Trophoblast cell (in vitro differentiated cells and primary cell): ENCODE measurements around the gene KIF13A.

Experiments used
- DNase-seq, 2 donors: peaks; one replicate each; pipeline ENCODE4 v3.0.0-alpha.2; 2016
- H2AFZ ChIP-seq: 2 replicates; pipeline ENCODE4 v1.6.1; 2013; ENCODE audit warnings: low read length, moderate library complexity, mild to moderate bottlenecking; ENCODE audit not compliant: insufficient read depth, poor library complexity
- H2AK5ac ChIP-seq: 2 replicates; pipeline ENCODE4 v1.6.1; 2013; ENCODE audit warnings: mild to moderate bottlenecking, low read length
- H2BK120ac ChIP-seq: 2 replicates; pipeline ENCODE4 v1.6.1; 2013; ENCODE audit warnings: low read length, mild to moderate bottlenecking, moderate library complexity; ENCODE audit not compliant: insufficient read depth, poor library complexity
- H2BK12ac ChIP-seq: 2 replicates; pipeline ENCODE4 v1.6.1; 2013; ENCODE audit warnings: mild to moderate bottlenecking, low read length, moderate library complexity
- H2BK5ac ChIP-seq: 2 replicates; pipeline ENCODE4 v1.6.1; 2013; ENCODE audit warnings: low read length, low read depth, moderate library complexity, mild to moderate bottlenecking; ENCODE audit not compliant: poor library complexity
- H3K14ac ChIP-seq: 2 replicates; pipeline ENCODE4 v1.6.1; 2013; ENCODE audit warnings: mild to moderate bottlenecking, low read length
- H3K18ac ChIP-seq: 2 replicates; pipeline ENCODE4 v1.6.1; 2013; ENCODE audit warnings: mild to moderate bottlenecking, low read length
- H3K23ac ChIP-seq: 2 replicates; pipeline ENCODE4 v1.6.1; 2013; ENCODE audit warnings: low read length
- H3K27ac ChIP-seq: 2 replicates; pipeline ENCODE4 v1.5.1; 2013; ENCODE audit warnings: low read depth, mild to moderate bottlenecking, inconsistent platforms, low read length, moderate library complexity
- H3K27me3 ChIP-seq: 2 replicates; pipeline ENCODE4 v1.6.1; 2013; ENCODE audit warnings: inconsistent platforms, mild to moderate bottlenecking, low read length, moderate library complexity; ENCODE audit not compliant: insufficient read depth
- H3K36me3 ChIP-seq, 2 experiments: 1 replicate in 1 of 2; 2 replicates in 1 of 2; pipeline ENCODE4 v1.6.1; 2013; ENCODE audit warnings: low read length in 2 of 2, mild to moderate bottlenecking in 2 of 2, moderate library complexity in 1 of 2; ENCODE audit not compliant: insufficient read depth in 2 of 2, control insufficient read depth in 1 of 2
- H3K4ac ChIP-seq: 2 replicates; pipeline ENCODE4 v1.6.1; 2013; ENCODE audit warnings: low read depth, mild to moderate bottlenecking, low read length, moderate library complexity
- H3K4me1 ChIP-seq, 2 experiments: 1 replicate in 1 of 2; 2 replicates in 1 of 2; pipeline ENCODE4 v1.6.1; 2013; ENCODE audit warnings: low read length in 2 of 2, mild to moderate bottlenecking in 2 of 2, moderate library complexity in 1 of 2; ENCODE audit not compliant: insufficient read depth in 2 of 2, control insufficient read depth in 1 of 2
- H3K4me2 ChIP-seq: 2 replicates; pipeline ENCODE4 v1.6.1; 2013; ENCODE audit warnings: inconsistent platforms, mild to moderate bottlenecking, low read length, moderate library complexity
- H3K4me3 ChIP-seq: 2 replicates; pipeline ENCODE4 v1.5.1; 2013; ENCODE audit warnings: mild to moderate bottlenecking, low read depth, low read length, inconsistent platforms
- H3K79me1 ChIP-seq: one replicate; pipeline ENCODE4 v1.6.1; 2013; ENCODE audit warnings: low read length
- H3K79me2 ChIP-seq: 2 replicates; pipeline ENCODE4 v1.6.1; 2013; ENCODE audit warnings: low read length, mild to moderate bottlenecking; ENCODE audit not compliant: control insufficient read depth, insufficient read depth, poor library complexity
- H3K9ac ChIP-seq: 2 replicates; pipeline ENCODE4 v1.6.1; 2013; ENCODE audit warnings: mild to moderate bottlenecking, low read length
- H3K9me3 ChIP-seq: 2 replicates; pipeline ENCODE4 v1.6.1; 2013; ENCODE audit warnings: low read depth, mild to moderate bottlenecking, control low read depth, inconsistent platforms, low read length; ENCODE audit not compliant: insufficient read depth
- H4K12ac ChIP-seq: 2 replicates; pipeline ENCODE4 v1.6.1; 2013; ENCODE audit warnings: low read depth, mild to moderate bottlenecking, low read length, moderate library complexity
- H4K8ac ChIP-seq: 2 replicates; pipeline ENCODE4 v1.6.1; 2013; ENCODE audit warnings: low read depth, mild to moderate bottlenecking, low read length, moderate library complexity
- H4K91ac ChIP-seq: one replicate; pipeline ENCODE4 v1.6.1; 2013; ENCODE audit warnings: low read depth, mild to moderate bottlenecking, low read length, moderate library complexity
- WGBS: extraction: QIAGEN DNeasy Blood & Tissue Kit; methylation state at CpG from one replicate; pipeline ENCODE4 v1.1.7; 2013; ENCODE audit warnings: missing lambda C conversion rate; ENCODE audit not compliant: insufficient read length, insufficient coverage; ENCODE audit errors: extremely low coverage; 5-methylcytosine and 5-hydroxymethylcytosine counted together

KIF13A gene

GRCh38 chr6:17744019-17744756 is 243.2 kb downstream of the KIF13A start:
- no peak overlapping the region for H3K23ac ChIP-seq
- H3K4me1 ChIP-seq, result no peaks in the 10 kb centered on the region
- no peak overlapping the region for H3K27ac ChIP-seq
- no peak overlapping the region for H3K18ac ChIP-seq
- no peak for DNase-seq
- H3K27me3 ChIP-seq, result no peaks in the 10 kb centered on the region
- H3K14ac ChIP-seq, result no peak overlapping the region
- no peak overlapping the region for H3K4me2 ChIP-seq
- no peak overlapping the region for H2AK5ac ChIP-seq
- no peaks in the 10 kb centered on the region for H3K79me2 ChIP-seq
- H3K4me3 ChIP-seq, result no peak overlapping the region
- WGBS, result no CpG with 5 or more reads among the region's 11 CpGs
- H2AFZ ChIP-seq, result no peak overlapping the region
- no peaks in the 10 kb centered on the region for H3K36me3 ChIP-seq
- no peak overlapping the region for H2BK12ac ChIP-seq
- H3K9me3 ChIP-seq, result no peaks in the 10 kb centered on the region
- no peak overlapping the region for H3K9ac ChIP-seq
- H4K12ac ChIP-seq, result no peak overlapping the region
- no peak overlapping the region for H2BK120ac ChIP-seq
- no peak overlapping the region for H4K8ac ChIP-seq
- H4K91ac ChIP-seq, result no peak overlapping the region
- no peak overlapping the region for H2BK5ac ChIP-seq
- no peaks in the 10 kb centered on the region for H3K79me1 ChIP-seq
- no peak overlapping the region for H3K4ac ChIP-seq

GRCh38 chr6:17741507-17741906 is 245.9 kb downstream of the KIF13A start:
- no peak overlapping the region for H3K4ac ChIP-seq
- H3K23ac ChIP-seq, result no peak overlapping the region
- DNase-seq, result no peak
- H4K12ac ChIP-seq, result no peak overlapping the region
- H2BK120ac ChIP-seq, result no peak overlapping the region
- H2AFZ ChIP-seq, result no peak overlapping the region
- WGBS, result no CpG with 5 or more reads among the region's 8 CpGs
- H2BK5ac ChIP-seq, result no peak overlapping the region
- no peaks in the 10 kb centered on the region for H3K79me2 ChIP-seq
- no peak overlapping the region for H3K9ac ChIP-seq
- H3K4me3 ChIP-seq, result no peak overlapping the region
- H3K4me2 ChIP-seq, result no peak overlapping the region
- H2AK5ac ChIP-seq, result no peak overlapping the region
- no peaks in the 10 kb centered on the region for H3K27me3 ChIP-seq
- no peak overlapping the region for H4K91ac ChIP-seq
- no peaks in the 10 kb centered on the region for H3K79me1 ChIP-seq
- H3K27ac ChIP-seq, result no peak overlapping the region
- no peaks in the 10 kb centered on the region for H3K4me1 ChIP-seq
- no peaks in the 10 kb centered on the region for H3K9me3 ChIP-seq
- no peak overlapping the region for H3K18ac ChIP-seq
- no peak overlapping the region for H3K14ac ChIP-seq
- H3K36me3 ChIP-seq, result no peaks in the 10 kb centered on the region
- H4K8ac ChIP-seq, result no peak overlapping the region
- no peak overlapping the region for H2BK12ac ChIP-seq

DNA sequence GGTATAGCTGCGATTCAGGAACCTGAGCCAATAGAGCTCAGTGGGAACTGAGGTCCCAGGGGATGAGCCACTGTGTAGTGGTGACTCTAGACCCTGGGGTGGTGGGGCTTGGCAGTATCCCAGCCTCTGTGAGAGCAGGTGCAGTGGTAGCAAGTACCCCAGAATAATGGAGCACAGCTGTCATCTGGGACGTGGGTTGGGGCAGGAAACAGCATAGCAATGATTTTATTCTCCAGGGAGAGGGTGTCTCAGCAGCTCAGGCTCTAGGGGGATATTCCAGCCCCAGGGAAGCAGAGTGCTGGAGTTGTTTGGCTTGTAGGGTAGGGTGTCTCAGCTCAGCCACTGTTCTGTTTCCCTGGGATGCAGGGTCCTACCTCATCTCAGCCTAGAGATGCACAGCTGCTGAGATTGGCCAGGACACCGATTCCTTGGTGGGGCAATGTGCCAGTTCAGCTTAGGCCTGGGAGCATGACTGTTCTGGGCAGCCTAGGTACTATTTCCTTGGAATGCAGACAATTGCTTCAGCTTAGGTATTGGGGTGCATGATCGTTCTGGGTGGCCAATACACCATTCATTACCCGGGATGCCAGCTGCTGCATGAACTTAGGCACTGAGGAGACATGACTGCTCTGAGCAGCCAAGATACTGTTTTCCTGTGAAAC is 246.7 kb downstream of the KIF13A start:
- Histone ChIP-seq H3K79me2 (no peaks in the 10 kb centered on the region), H3K9ac (no peak overlapping the region), H3K18ac (no peak overlapping the region), H3K27me3 (no peaks in the 10 kb centered on the region), H3K27ac (no peak overlapping the region), H2AFZ (no peak overlapping the region), H3K4me2 (no peak overlapping the region), H2BK12ac (no peak overlapping the region), H2BK120ac (no peak overlapping the region), H3K36me3 (no peaks in the 10 kb centered on the region), H2AK5ac (no peak overlapping the region), H3K79me1 (no peaks in the 10 kb centered on the region), H2BK5ac (no peak overlapping the region), H4K91ac (no peak overlapping the region), H3K23ac (peak overlapping the region; percentile 27), H3K4me1 (no peaks in the 10 kb centered on the region), H4K8ac (no peak overlapping the region), H3K4ac (no peak overlapping the region), H3K9me3 (peaks cover 2% of the 10 kb centered on the region), H3K14ac (no peak overlapping the region), H3K4me3 (no peak overlapping the region), H4K12ac (no peak overlapping the region)
- no CpG with 5 or more reads among the region's 5 CpGs for WGBS
- DNase-seq, result no peak

DNA sequence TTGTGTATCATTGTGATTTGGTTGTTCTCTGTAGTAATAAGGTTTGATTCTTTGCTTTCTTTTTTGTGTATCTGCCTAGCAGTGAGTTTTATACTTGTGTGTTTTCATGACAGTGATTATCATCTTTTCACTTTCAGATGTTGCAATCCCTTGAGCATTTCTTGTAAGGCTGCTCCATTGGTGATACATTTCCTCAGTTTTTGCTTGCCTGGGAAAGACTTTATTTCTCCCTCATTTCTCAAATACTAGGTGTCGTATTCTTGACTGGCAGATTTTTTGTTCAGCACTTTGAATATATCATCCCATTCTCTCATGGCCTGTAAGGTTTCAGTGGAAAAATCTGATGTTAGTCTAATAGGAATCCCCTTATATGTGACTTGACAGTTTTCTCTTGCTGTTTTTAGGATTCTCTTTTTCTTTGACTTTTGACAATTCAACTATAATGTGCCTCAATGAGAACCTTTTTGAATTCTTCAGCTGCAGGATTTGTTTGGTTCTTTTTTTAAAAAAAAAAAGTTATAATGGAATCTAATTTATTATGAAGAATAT is 249.7 kb downstream of the KIF13A start:
- Histone ChIP-seq H3K36me3 (no peaks in the 10 kb centered on the region), H4K8ac (no peak overlapping the region), H3K9me3 (peaks cover 2% of the 10 kb centered on the region), H3K79me1 (no peaks in the 10 kb centered on the region), H3K18ac (no peak overlapping the region), H3K4me2 (no peak overlapping the region), H3K9ac (no peak overlapping the region), H4K12ac (no peak overlapping the region), H2AFZ (no peak overlapping the region), H3K4ac (no peak overlapping the region), H3K4me1 (no peaks in the 10 kb centered on the region), H3K27ac (no peak overlapping the region), H3K79me2 (no peaks in the 10 kb centered on the region), H3K27me3 (no peaks in the 10 kb centered on the region), H2BK120ac (no peak overlapping the region), H2BK5ac (no peak overlapping the region), H4K91ac (no peak overlapping the region), H3K14ac (no peak overlapping the region), H3K23ac (no peak overlapping the region), H2AK5ac (no peak overlapping the region), H3K4me3 (no peak overlapping the region), H2BK12ac (no peak overlapping the region)
- DNase-seq, result no peak
- WGBS, result no CpG with 5 or more reads among the region's 1 CpG
